ENCODE measurements around the gene NDUFA3. TPM values are rescaled to one million over a fixed set of nuclear protein-coding genes. Genes with fewer than 3 reads are reported as not detected.

Gene NDUFA3
- total and polyA plus RNA-seq, 10 of the 15 experiments (the other 5 are each of a cell fraction or from before 2014, with no cell fraction given) = 40.0 to 335 (median 153) TPM

DNA sequence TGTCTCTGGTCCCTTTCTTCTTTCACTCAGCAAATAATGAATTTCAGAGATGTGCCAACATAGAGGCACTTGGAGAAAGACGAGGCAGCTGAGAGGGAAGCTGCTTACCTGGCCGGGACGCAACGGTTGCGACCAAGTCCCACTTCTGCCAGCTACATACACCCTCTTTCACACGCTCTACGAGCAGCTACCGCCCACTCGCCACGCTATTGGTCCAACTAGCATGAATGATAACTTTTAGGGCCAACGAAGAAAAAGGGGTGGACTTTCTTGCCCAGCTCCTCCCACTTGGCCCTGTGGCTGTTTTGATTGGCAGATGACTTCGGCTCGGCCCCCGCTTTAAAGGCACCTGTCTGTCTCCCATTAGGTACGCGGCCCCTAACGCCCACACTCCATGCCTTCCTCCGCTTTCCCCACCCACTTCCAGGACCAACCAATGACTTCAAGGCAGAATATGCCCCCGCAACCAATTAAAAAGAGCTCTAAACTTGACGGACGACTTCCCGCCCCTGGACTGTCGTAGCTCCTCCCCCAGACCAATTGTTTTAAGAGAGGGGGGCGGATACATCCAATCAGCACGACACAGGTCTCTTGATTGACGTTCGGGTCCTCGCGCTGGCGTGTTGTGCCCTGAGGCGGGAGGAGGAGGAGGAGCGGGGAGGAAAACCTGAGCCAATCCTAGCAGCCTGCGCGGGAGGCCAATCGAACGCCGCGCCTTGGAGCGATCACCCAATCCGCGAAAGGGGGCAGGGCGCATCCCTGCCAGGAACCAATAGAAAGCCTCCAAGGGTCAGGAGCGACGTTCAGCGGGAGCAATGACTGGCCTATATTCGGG lies 34.4 kb downstream of the NDUFA3 start (continued):
- no peak for TF ChIP-seq YBX1 (IDR thresholded peaks at IDR 0.05)
- TF ChIP-seq, protein P1, sequence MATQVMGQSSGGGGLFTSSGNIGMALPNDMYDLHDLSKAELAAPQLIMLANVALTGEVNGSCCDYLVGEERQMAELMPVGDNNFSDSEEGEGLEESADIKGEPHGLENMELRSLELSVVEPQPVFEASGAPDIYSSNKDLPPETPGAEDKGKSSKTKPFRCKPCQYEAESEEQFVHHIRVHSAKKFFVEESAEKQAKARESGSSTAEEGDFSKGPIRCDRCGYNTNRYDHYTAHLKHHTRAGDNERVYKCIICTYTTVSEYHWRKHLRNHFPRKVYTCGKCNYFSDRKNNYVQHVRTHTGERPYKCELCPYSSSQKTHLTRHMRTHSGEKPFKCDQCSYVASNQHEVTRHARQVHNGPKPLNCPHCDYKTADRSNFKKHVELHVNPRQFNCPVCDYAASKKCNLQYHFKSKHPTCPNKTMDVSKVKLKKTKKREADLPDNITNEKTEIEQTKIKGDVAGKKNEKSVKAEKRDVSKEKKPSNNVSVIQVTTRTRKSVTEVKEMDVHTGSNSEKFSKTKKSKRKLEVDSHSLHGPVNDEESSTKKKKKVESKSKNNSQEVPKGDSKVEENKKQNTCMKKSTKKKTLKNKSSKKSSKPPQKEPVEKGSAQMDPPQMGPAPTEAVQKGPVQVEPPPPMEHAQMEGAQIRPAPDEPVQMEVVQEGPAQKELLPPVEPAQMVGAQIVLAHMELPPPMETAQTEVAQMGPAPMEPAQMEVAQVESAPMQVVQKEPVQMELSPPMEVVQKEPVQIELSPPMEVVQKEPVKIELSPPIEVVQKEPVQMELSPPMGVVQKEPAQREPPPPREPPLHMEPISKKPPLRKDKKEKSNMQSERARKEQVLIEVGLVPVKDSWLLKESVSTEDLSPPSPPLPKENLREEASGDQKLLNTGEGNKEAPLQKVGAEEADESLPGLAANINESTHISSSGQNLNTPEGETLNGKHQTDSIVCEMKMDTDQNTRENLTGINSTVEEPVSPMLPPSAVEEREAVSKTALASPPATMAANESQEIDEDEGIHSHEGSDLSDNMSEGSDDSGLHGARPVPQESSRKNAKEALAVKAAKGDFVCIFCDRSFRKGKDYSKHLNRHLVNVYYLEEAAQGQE (IDR thresholded peaks at IDR 0.05; ENCODE audit: low read depth, low read length) = no peak
- TF ChIP-seq NR2C1 (IDR thresholded peaks at IDR 0.05) = no peak
- no peak for TF ChIP-seq IKZF1 (conservative IDR thresholded peaks at IDR 0.05)
- no peak for TF ChIP-seq MEF2A (IDR thresholded peaks at IDR 0.05; ENCODE audit: insufficient read depth, low read depth, low read length)
- TF ChIP-seq, protein P2, sequence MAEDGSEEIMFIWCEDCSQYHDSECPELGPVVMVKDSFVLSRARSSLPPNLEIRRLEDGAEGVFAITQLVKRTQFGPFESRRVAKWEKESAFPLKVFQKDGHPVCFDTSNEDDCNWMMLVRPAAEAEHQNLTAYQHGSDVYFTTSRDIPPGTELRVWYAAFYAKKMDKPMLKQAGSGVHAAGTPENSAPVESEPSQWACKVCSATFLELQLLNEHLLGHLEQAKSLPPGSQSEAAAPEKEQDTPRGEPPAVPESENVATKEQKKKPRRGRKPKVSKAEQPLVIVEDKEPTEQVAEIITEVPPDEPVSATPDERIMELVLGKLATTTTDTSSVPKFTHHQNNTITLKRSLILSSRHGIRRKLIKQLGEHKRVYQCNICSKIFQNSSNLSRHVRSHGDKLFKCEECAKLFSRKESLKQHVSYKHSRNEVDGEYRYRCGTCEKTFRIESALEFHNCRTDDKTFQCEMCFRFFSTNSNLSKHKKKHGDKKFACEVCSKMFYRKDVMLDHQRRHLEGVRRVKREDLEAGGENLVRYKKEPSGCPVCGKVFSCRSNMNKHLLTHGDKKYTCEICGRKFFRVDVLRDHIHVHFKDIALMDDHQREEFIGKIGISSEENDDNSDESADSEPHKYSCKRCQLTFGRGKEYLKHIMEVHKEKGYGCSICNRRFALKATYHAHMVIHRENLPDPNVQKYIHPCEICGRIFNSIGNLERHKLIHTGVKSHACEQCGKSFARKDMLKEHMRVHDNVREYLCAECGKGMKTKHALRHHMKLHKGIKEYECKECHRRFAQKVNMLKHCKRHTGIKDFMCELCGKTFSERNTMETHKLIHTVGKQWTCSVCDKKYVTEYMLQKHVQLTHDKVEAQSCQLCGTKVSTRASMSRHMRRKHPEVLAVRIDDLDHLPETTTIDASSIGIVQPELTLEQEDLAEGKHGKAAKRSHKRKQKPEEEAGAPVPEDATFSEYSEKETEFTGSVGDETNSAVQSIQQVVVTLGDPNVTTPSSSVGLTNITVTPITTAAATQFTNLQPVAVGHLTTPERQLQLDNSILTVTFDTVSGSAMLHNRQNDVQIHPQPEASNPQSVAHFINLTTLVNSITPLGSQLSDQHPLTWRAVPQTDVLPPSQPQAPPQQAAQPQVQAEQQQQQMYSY (CRISPR knock-in tag; IDR thresholded peaks at IDR 0.05) = no peak
- TF ChIP-seq ZNF24 (IDR thresholded peaks at IDR 0.05) = no peak
- TF ChIP-seq, protein P3, sequence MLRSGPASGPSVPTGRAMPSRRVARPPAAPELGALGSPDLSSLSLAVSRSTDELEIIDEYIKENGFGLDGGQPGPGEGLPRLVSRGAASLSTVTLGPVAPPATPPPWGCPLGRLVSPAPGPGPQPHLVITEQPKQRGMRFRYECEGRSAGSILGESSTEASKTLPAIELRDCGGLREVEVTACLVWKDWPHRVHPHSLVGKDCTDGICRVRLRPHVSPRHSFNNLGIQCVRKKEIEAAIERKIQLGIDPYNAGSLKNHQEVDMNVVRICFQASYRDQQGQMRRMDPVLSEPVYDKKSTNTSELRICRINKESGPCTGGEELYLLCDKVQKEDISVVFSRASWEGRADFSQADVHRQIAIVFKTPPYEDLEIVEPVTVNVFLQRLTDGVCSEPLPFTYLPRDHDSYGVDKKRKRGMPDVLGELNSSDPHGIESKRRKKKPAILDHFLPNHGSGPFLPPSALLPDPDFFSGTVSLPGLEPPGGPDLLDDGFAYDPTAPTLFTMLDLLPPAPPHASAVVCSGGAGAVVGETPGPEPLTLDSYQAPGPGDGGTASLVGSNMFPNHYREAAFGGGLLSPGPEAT (IDR thresholded peaks at IDR 0.05; ENCODE audit: low read depth) = peak; percentile 37; the same call in 1 of the 2 replicates
- TF ChIP-seq BRCA1 (IDR thresholded peaks at IDR 0.05; ENCODE audit: low read depth, low read length) = no peak
- TF ChIP-seq SP1 (IDR thresholded peaks at IDR 0.05; ENCODE audit: low read depth, low read length) = peak; percentile 98
- TF ChIP-seq, protein P4, sequence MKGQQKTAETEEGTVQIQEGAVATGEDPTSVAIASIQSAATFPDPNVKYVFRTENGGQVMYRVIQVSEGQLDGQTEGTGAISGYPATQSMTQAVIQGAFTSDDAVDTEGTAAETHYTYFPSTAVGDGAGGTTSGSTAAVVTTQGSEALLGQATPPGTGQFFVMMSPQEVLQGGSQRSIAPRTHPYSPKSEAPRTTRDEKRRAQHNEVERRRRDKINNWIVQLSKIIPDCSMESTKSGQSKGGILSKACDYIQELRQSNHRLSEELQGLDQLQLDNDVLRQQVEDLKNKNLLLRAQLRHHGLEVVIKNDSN (IDR thresholded peaks at IDR 0.05; ENCODE audit: borderline replicate concordance, extremely low read length, insufficient read depth, low read depth, low read length) = no peak
- no peak for TF ChIP-seq MYB (IDR thresholded peaks at IDR 0.05; ENCODE audit: borderline replicate concordance, low read depth, low read length)
- TF ChIP-seq TBL1XR1 (IDR thresholded peaks at IDR 0.05; ENCODE audit: low read depth, low read length) = no peak
- no peak for TF ChIP-seq RAD21 (IDR thresholded peaks at IDR 0.05; ENCODE audit: insufficient read depth, low read depth, low read length)
- TF ChIP-seq NFIC (IDR thresholded peaks at IDR 0.05; ENCODE audit: low read depth, low read length) = no peak
